GM18867 (cell line): Measurements from ENCODE around the gene VAV2.

Source experiments
- ATAC-seq: cut with Tn5 transposase; IDR thresholded peaks from one replicate; pipeline ENCODE4 v1.9.1; 2021; ENCODE audit warnings: mild to moderate bottlenecking, moderate library complexity; ENCODE audit not compliant: unreplicated experiment

VAV2 gene, protein sequence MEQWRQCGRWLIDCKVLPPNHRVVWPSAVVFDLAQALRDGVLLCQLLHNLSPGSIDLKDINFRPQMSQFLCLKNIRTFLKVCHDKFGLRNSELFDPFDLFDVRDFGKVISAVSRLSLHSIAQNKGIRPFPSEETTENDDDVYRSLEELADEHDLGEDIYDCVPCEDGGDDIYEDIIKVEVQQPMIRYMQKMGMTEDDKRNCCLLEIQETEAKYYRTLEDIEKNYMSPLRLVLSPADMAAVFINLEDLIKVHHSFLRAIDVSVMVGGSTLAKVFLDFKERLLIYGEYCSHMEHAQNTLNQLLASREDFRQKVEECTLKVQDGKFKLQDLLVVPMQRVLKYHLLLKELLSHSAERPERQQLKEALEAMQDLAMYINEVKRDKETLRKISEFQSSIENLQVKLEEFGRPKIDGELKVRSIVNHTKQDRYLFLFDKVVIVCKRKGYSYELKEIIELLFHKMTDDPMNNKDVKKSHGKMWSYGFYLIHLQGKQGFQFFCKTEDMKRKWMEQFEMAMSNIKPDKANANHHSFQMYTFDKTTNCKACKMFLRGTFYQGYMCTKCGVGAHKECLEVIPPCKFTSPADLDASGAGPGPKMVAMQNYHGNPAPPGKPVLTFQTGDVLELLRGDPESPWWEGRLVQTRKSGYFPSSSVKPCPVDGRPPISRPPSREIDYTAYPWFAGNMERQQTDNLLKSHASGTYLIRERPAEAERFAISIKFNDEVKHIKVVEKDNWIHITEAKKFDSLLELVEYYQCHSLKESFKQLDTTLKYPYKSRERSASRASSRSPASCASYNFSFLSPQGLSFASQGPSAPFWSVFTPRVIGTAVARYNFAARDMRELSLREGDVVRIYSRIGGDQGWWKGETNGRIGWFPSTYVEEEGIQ

DNA sequence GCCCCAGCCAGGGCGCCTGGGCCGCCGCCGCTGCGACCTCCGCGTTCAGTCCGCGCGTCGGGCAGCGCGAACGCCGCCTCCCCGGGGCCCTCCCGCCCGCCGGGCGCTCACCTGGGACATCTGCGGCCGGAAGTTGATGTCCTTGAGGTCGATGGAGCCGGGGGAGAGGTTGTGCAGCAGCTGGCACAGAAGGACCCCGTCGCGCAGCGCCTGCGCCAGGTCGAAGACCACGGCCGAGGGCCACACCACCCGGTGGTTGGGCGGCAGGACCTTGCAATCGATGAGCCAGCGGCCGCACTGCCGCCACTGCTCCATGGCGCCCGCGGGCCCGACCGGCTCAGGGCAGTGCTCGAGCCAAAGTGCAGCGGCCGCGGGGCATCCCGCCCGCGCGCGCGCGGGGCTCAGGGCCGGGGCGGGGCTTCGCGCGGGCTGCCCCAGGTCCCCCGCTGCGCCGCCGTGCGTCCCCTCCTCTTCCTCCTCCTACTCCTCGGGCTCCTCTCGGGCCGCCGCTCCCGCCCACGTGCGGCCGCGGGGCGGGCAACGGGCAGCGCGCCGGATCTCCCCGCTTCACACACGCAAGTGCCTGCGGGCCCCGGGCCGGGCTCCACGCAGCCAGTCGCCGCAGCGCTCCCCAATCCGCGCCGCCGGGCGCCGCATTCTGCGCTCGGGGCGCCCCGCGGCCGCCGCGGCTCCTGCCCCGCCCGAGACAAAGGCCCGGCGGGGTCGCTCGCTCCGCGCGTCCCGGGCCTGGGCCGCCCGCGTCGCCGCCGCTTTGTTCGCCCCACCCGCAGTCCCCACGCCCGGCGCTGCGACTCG is at the start of gene VAV2:
VAV2 (minus strand) TSS at position 361 of the 816 bp plus-strand sequence; CDS start at position 315, 46 bp downstream.
- ATAC-seq = peak; percentile 54

DNA sequence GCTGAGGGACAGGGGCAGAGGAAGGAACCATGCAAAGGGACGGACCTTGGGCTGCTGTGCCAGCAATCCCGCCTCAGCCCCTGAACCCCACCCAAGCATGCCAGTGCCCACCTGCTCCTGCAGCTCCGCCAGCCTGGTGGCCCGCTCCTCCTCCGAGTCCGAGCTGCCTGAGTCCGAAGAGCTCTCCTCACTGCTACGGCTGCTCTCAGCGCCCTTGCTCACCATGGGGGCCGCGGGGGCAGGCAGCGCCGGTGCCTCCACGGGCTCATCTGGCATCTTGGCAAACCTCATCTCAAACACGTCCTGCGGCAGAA is 49.5 kb upstream of the VAV2 start:
- ATAC-seq = no peak

DNA sequence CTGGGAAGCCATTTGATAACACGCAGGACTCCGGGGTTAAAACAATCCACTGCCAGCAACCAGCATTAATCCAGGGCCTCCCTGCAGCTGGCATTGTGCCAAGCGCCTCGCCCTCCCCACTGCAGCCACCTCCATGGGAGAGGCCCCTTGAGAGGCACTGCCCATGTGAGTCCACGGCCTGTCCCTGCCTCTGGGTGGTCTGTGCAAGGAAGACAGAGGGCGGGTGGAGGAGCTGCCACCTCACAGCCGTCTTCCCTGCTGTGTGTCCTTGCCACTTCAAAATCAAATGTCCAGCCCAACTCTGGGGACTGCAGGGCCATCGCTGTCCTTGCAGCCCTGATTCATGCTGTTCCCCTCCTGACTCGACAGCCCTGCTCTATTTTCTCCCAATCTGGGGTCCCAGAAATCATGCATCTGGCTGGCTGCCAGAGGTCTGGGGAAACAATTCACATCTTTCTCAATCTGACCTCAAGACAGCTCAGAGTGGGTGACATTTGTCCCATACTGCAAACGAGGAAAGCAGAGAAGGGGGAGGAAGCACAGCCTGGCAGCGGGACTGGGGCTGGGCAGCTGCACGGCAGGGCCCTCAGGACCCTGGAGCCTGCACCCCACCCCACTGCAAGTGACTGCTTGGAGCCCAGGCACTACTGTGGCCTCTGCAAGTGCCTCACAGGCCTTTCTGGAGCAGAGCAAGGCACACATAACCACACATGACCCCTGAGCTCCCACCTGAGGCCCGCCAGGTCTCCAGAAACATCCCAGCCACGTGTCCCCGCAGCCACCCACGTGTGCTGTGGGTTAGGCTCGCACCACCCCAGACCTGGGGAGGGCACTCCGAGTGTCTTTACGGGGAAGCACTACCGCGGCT is 48.9 kb upstream of the VAV2 start:
- ATAC-seq = no peak

DNA sequence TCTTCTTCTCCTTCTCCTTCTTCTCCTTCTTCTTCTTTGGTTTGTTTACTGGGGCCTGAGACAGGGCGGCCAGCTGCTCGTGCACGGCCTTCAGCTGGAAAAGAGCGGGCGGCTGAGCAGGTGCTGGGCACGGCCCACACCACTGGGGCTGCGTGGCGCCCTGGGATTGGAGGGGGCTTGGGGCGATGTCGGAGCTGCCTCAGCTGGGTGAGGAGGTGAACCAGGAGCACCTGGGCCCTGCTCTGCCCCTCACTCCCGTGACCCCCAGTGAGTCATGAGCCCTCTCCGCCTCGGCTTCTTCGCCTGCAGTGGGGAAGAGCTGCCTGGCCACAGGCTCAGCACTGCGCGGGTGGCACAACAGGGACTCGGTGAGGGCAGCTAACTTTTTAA is 48.0 kb upstream of the VAV2 start:
- no peak for ATAC-seq

DNA sequence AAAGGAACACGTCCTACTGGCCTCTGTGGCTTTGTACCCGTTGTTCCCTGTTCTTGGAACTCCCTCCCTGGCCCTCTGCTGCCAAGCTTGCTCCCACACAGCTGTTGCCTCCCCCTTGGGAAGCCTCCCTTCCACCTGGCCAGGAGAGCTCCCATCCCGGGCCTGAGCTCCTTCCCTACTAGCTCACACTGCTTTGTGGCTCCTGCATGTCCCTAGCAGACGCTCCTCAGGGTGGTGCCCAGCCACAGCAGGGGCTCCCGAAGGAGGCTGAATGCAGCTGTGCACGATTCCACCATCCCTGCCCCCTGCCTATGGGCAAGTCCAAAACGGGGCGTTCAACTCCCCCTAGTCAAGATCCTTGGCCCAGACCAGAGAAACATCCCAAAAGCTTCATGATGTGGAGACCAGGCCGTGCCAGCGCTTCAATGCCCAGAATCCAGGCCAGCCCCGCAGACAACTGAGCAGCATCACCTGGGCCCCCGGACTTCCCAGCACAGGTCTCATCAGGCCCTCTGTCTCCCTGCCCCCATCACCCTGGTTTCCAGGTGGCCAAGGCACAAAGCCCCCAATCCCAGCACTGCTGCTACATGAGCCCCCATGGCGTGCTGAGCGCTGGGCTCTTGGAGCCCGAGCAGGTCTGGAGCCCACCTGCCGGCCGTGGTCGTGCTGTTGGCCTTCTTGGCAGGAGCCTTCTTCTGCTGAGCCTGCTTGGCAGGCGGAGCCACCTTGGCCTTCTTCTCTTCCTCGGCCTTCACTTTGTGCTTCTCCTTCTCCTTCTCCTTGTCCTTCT is 47.5 kb upstream of the VAV2 start:
- ATAC-seq = no peak

DNA sequence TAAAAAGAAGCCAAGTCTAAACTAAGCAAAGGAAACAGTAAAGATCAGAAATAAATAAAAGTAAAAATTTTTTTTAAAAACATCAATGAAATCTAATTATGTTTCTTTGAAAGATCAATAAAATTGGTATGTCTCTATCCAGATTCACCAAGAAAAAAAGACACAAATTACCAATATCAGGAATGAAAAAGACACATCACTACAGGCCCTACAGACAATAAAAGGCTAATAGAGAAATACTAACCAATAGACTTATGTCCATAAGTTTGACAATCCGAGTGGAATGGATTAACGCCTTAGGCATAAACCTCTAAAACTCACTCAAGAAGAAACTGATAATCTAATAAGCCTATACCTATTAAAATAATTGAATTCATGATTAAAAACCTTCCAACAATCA is 45.5 kb upstream of the VAV2 start:
- ATAC-seq = no peak

DNA sequence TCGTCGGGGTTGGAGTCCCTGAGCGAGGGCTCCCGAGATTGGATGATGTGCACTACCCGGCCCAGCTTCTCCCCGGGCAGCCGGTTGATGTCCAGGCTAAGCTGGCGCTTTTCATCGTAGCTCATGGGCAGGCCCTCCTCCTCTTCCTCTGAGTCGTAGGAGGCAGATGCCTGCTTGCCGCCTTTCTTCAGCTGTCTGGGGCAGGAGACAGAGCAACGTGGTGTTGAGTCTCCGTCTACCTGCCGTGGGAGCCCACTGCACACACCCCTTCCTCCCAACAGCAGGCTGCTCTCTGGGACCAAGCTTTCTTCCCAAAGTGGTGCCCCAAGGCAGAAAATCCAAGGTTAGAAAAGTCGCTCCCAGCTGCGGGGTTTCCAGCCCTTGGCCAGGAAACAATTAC is 44.0 kb upstream of the VAV2 start:
- no peak for ATAC-seq

DNA sequence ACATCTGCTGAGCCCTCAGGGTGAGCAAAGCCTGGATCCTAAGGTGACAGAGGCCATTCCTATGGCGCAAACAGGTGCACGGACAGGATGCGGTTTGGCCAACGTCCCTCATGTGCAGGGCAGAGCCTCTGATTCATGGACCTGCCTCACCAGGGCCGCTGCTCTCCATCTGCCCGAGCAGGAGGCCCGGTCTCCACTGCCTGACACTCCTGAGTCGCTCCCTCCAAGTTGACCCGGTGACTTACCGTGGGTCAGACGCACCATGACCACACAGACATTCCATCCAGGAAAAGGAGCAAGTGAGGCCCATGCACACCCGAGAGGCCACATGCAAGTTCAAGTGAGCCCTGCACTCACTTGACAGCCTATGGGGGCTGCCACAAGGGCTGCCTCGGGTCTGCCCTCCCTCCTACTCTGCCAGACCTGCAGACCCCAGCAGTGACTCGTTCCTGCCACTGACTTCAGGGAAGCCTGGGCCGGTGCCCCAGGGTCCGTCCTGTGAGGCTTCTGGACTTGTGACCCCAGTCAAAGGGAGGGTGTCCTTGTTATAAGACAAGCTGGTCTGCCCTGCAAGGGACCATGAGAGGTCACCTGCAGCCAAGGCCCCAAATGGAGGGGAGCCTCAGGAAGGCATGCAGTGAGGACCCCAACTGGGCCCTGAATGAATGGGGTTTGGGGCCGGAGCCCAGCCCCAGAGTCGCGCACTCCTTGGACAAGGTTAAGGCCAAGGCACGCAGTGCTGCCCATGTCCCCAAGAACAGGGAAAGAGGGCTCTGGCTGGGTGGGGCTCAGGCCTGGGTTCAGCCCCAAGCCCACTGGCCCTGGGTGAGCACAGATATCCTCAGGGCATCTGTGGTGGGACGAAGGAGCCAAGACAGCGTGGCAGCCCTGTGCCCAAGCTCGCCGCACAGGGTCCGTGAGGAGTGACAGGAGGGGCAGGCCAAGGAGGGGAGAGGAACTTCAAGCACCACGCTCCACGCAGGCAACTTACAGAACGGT is 43.2 kb upstream of the VAV2 start:
- no peak for ATAC-seq

DNA sequence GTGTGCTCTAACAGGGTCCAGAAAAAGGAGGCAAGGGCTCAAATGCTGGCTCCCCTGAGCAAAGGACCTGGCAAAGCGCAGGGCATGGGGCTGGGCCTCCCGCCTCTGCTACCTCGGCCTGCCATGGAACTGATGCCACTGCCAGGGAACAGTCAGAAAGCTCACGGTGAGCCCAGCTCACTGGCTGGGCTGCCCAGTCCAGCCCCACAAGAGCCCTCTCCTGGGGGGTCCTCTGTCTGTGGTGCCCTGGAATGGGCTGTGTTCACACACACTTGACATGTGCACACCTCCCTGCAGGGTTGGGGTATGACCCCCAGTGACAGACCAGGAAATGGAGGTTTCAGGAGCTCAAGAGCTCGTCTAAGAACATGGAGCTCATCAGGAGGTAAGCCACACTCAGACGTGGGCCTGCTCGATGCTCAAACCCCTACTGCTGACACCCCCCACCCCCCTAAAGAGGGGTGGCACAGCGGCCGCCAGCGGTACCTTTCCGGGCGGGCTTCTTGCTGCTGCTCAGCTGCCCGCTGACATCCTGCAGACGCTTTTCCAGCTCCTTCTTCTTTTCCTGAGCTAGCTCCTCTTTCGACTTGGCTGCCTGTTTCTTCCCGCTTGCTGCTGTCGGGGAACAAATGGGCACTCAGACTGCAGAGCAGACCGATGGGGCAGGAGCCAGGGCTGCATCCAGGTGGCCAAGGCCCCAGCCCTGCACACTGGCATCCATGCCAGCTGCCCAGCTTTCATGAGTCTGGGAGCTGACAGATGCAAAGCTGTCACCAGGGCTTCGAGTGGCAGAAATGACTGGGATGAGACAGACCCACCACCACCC is 42.3 kb upstream of the VAV2 start:
- no peak for ATAC-seq

DNA sequence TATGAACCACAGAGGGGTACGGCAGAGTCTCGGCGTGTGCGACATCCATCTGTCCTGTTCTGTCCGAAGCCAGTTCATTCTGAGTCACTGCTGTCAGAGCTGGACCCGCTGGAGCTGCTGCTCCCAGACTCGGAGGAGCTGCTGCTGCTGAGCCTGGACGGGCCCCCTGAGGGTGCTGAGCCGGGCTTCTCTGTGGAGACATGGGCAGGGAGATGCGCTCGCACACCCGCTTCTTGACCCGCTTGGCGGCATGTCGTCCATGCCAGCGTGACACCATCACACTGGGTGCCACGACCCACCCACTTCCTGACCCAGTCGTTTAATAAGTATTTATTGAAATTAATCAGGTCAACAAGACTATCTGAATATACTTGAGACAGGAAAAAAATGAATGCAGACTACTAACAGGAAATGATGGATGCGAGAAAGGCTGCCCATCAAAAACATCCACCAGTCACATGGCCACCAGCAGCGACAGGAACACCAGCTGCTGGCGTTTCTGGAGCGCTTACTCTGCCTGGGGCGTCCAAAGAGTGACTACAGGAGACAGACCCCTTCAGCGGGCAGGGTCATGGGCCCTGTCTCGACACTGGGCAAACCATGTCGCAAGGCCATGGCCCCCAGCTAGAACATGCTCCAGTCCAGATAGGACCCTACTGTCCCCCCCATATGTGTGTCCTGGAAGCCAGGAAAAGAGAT is 41.5 kb upstream of the VAV2 start:
- no peak for ATAC-seq

DNA sequence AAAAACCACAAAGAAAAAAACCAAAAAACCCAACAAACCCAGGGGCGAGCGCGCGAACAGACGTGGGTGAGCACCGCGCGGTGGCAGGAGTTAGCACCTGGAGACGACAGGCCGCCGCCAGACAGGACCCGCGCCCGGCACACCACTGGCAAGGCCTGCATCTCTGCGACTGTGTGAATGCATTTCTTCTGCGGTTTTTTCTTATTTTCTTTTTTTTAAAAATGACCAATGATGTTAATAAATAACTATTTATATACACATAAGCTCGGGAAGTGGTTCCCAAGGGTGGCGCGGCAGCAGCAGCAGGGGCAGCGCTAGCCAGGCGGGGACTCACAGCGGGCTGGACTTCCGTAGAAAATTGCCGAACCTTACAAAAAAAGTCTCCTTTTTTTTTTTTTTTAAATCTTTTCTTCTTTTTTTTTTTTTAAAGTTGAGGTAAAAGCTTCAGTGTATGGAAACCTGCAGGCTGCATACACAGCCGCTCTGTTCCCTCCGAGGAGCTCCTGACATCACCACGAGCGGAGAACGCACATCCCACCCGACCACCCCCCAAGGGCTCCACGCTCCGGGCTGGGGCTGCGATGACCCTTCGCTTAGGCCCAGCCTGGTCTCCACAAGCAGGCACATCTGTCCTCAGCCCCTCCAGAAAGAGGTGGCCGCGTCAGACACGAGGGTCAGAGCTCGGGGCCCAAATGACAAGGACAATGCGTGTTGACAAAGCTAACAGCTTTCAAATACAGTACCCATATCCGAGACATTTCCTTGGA is 40.5 kb upstream of the VAV2 start:
- ATAC-seq = no peak

DNA sequence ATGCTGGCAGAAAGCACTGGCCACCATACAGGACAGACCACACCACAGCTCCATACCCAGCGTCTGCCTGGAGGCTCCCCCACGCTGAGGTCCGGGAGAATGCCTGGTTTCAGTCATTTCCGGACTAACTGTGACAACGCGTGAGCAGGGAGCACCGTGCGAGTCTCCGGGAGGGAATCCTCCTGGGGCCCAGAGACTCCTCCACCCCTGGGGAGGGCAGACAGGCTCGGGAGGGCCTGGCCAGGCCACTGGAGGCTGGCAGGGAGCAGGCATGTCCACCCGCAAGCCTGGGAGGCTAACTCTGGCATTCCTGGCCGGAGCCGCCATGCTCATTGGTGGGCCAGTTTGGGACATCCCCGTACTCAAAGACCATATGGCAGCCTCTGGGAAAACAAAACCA is 39.7 kb upstream of the VAV2 start:
- ATAC-seq = no peak

DNA sequence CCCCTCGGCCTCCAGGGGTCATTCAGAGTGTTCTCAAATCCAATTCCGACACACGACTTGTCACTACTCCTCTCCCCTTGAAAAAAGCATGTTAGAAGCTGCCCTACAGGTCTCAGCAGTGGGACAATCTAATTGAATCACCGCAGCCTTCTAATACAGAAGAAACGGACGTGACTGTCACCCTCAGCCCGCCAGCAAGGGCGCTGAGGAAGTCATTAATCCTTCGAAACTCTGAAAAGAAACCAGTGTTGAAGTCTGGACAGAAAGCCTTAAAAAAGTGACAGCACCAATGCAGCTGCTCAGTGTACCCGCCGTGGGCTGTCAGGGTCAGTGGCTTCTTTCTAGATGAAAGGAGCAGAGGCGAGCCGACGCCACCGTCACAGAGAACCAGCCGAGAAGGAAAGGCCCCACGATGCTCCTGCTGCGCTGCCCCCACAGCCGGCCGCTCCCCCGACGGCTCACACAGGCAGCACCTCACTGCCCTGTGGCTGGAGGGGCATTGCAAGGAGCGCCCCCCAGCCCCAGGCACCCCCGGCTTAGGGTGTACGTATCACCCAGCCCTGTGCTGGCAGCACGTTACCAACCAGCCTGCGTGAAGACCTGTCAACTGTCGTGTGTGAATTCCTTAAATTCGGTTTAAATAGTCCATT is 38.8 kb upstream of the VAV2 start:
- no peak for ATAC-seq

DNA sequence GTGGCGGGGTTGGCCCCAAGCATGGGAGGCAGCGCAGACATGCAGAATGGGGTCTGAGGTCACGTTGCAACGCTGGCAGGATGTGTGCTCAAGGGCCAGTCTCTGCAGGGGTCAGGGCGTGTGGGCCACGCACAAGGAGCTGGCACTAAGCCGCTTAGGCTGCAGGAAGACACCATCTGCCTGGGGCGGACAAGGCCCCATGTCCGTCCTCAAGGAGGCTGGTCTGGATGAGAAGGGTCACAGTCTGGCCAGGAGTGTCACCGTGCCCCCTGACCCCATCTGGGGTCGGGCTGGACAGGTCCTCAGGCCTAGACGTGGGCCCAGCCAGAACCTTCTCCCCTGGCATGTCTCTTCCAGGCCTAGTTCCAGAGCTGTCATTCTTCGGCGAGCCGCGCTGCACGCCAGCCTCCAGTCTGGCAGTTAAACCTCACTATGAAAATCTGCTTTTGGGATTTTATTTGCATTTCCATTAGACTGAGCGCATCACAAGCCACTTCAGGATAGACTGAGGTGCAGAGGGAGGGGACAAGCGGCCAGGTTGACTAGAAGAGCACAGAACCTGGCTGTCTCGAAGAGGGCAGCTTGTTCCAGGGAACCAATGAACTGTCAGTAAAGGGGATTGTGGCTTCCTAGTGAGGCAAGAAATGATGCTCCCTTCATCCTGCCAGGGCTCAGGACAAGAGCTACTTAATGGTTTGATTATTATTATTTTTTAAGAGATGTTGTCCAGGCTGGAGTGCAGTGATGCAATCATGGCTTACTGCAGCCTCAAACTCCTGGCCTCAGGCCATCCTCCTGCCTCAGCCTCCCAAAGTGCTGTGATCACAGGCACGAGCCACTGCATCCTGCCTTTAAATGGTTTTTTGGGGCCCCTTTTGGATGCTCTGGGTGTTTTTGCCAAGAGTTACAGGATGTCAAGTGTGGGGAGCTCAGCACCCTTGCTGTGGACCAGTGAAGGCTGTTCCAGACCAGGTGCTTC is 37.4 kb upstream of the VAV2 start:
- ATAC-seq = no peak
